ENCODE measurements around the gene CORO6.

CORO6 gene

DNA sequence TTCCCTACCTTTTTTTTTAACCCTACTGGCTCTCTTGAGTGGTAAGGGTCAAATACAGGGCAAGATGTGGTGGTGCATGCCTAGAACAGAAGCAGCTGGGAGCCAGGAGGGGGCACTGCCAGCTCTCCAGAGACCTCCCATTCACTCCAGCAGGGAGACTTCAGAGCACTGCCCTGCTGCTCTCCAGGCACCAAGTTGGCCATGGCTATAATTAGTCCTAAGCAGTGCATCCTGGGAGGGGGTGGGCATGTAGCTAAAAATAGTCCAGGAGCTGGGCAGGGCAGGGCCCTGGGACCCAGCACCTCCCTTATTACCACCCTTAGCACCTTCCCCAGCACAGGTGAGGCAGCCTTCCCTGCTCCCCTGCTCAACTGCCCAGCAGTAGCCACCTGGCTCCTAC is 3.5 kb downstream of the CORO6 start:
- H3K18ac ChIP-seq (ENCODE audit: low read length), result peak overlapping the region; percentile 0
- no peak overlapping the region for H4K91ac ChIP-seq (ENCODE audit: low read depth, low read length, poor library complexity)
- no peak overlapping the region for H3K4me3 ChIP-seq (ENCODE audit: low read length in 2 of 2)
- peaks cover 0 to 12% of the 10 kb centered on the region in 2 donors for H3K9me3 ChIP-seq (replicated peaks in 1 of 2; ENCODE audit: control insufficient read depth in 2 of 2, insufficient read depth in 1 of 2, low read depth in 1 of 2, low read length in 2 of 2)
- no peak overlapping the region for H4K8ac ChIP-seq (ENCODE audit: low read depth, low read length)
- no peak for DNase-seq (ENCODE audit: low spot score)
- H3K4me1 ChIP-seq (ENCODE audit: control insufficient read depth in 2 of 2, insufficient read depth in 1 of 2, low read depth in 1 of 2, low read length in 2 of 2), result peaks cover 10 to 31% of the 10 kb centered on the region in 2 donors
- H3K4me2 ChIP-seq (ENCODE audit: insufficient read depth, low read length, poor library complexity, severe bottlenecking), result no peak overlapping the region
- H3K27me3 ChIP-seq (ENCODE audit: control insufficient read depth in 3 of 3, insufficient read depth in 3 of 3, low read depth in 1 of 3, low read length in 3 of 3), result peaks cover 13 to 52% (median 16%) of the 10 kb centered on the region in 3 experiments
- no peak overlapping the region for H2BK120ac ChIP-seq (ENCODE audit: low read depth, low read length)
- H2AK5ac ChIP-seq (ENCODE audit: low read depth, low read length), result no peak overlapping the region
- H2AFZ ChIP-seq (ENCODE audit: low read length), result no peak overlapping the region
- H3K4ac ChIP-seq (ENCODE audit: low read length), result no peak overlapping the region
- H3K27ac ChIP-seq (replicated peaks; ENCODE audit: low read length), result no peak overlapping the region
- H3K23ac ChIP-seq (ENCODE audit: low read depth, low read length, poor library complexity), result no peak overlapping the region
- no peak overlapping the region for H2BK5ac ChIP-seq (ENCODE audit: low read length)
- no peak overlapping the region for H2BK12ac ChIP-seq (ENCODE audit: low read length)
- H3K79me1 ChIP-seq (ENCODE audit: low read depth, low read length), result no peaks in the 10 kb centered on the region
- H2BK15ac ChIP-seq (ENCODE audit: low read length), result no peak overlapping the region
- peaks cover 0 to 4% of the 10 kb centered on the region in 2 donors for H3K36me3 ChIP-seq (replicated peaks in 1 of 2; ENCODE audit: control insufficient read depth in 2 of 2, insufficient read depth in 2 of 2, low read length in 2 of 2)
- no peak overlapping the region for H3K9ac ChIP-seq (ENCODE audit: low read depth, low read length, poor library complexity)
- no peak overlapping the region for H3K14ac ChIP-seq (ENCODE audit: low read length)

DNA sequence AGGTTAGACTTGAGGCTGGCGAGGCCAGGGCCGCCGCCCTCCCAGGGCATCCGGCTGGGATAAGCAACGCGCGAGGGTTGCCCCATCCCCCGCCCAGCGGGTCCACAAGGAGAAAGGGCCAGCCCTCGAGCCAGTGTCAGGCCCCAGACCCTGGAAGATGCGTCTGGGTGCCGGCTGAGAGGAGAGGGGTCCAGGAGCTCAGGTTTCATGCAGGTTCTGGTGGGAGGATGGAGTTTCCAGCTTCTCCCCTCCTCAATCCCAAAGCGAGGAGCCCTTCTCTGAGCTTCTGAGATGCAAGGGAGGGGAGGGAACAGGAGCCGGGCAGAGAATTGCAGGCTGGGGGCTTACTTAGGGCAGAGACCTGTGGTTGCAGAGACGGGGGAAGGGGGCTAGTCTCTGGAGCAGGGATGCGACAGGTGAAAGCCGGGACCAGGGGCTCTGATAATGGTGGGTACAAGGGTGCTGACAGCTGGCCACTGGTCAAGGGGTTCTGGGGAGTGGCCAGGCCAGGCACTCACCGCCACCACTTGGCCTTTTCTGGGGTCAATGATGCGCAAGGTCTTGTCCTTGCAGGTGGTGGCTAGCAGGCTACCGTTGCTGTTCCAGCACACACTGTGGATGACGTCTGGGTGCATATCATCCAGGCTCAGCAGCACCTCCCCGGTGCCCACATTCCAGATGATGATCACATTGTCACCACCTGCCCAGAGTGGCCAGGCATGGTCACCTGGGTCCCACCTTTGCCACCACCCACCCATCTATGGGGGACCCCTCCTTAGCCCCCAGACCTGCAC is 4.2 kb downstream of the CORO6 start:
- no peak overlapping the region for H2BK120ac ChIP-seq (ENCODE audit: low read depth, low read length)
- H3K14ac ChIP-seq (ENCODE audit: low read length), result no peak overlapping the region
- H2BK15ac ChIP-seq (ENCODE audit: low read length), result no peak overlapping the region
- H2BK12ac ChIP-seq (ENCODE audit: low read length), result peak overlapping the region; percentile 12
- H2AK5ac ChIP-seq (ENCODE audit: low read depth, low read length), result peak overlapping the region; percentile 44
- peaks cover 0 to 4% of the 10 kb centered on the region in 2 donors for H3K36me3 ChIP-seq (replicated peaks in 1 of 2; ENCODE audit: control insufficient read depth in 2 of 2, insufficient read depth in 2 of 2, low read length in 2 of 2)
- H2BK5ac ChIP-seq (ENCODE audit: low read length), result no peak overlapping the region
- no peak overlapping the region for H3K23ac ChIP-seq (ENCODE audit: low read depth, low read length, poor library complexity)
- H2AFZ ChIP-seq (ENCODE audit: low read length), result no peak overlapping the region
- H3K4me3 ChIP-seq (ENCODE audit: low read length in 2 of 2), result peak overlapping the region in 1 of 2 donors; percentile 22
- H3K4me2 ChIP-seq (ENCODE audit: insufficient read depth, low read length, poor library complexity, severe bottlenecking), result peak overlapping the region; percentile 78
- peak overlapping the region; percentile 87 for H3K18ac ChIP-seq (ENCODE audit: low read length)
- peaks cover 9 to 37% of the 10 kb centered on the region in 2 donors for H3K4me1 ChIP-seq (ENCODE audit: control insufficient read depth in 2 of 2, insufficient read depth in 1 of 2, low read depth in 1 of 2, low read length in 2 of 2)
- no peak overlapping the region for H4K91ac ChIP-seq (ENCODE audit: low read depth, low read length, poor library complexity)
- H3K9ac ChIP-seq (ENCODE audit: low read depth, low read length, poor library complexity), result peak overlapping the region; percentile 73
- no peak overlapping the region for H3K4ac ChIP-seq (ENCODE audit: low read length)
- DNase-seq (ENCODE audit: low spot score), result no peak
- H3K27ac ChIP-seq (replicated peaks; ENCODE audit: low read length), result no peak overlapping the region
- WGBS, 2 donors (ENCODE audit: extremely low coverage in 2 of 2, insufficient read length in 2 of 2, insufficient replicate concordance in 1 of 2), result no CpG with 5 or more reads among the region's 22 CpGs
- peaks cover 0 to 12% of the 10 kb centered on the region in 2 donors for H3K9me3 ChIP-seq (replicated peaks in 1 of 2; ENCODE audit: control insufficient read depth in 2 of 2, insufficient read depth in 1 of 2, low read depth in 1 of 2, low read length in 2 of 2)
- H4K8ac ChIP-seq (ENCODE audit: low read depth, low read length), result no peak overlapping the region
- H3K27me3 ChIP-seq (ENCODE audit: control insufficient read depth in 3 of 3, insufficient read depth in 3 of 3, low read depth in 1 of 3, low read length in 3 of 3), result peaks cover 13 to 52% (median 16%) of the 10 kb centered on the region in 3 experiments
- no peaks in the 10 kb centered on the region for H3K79me1 ChIP-seq (ENCODE audit: low read depth, low read length)

DNA sequence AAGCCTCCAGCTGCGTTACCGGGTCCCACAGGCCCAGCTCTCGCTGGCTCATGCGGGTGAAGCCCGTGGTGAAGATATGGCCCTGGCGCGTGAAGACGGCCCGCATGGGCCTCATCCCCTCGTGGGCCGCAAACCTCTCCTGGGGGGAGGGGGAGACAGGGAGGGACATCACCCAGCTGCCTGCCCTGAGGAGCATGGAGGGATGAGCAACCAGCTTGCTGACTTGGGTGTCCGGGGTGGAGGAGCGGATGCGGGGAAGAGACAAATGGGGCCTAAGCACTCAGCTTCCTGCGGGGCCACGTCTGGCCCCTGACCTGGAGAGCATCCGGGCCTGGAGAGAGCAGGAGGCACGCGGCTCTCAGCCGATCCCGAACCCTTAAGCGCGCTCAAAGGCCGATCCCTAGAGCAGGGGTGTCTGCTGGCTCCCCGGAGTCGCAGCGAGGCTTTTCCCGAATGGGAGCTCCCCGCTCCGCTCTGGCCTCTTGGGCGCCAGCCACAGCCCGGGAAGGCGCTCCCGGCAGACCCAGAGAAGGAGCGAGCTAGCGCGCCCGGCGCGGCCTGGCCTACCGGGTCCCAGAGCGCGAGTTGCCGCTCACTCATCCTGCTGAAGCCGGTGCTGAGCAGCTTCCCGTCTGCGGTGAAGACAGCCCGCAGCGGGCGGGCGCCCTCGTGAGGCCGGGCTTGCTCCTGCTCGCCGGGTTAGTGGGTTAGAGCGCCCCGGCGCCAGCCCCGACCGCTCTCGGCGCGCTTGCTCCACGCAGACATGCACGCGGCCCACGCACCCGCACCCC is 5.0 kb downstream of the CORO6 start:
- peaks cover 2 to 12% of the 10 kb centered on the region in 2 donors for H3K9me3 ChIP-seq (replicated peaks in 1 of 2; ENCODE audit: control insufficient read depth in 2 of 2, insufficient read depth in 1 of 2, low read depth in 1 of 2, low read length in 2 of 2)
- peak overlapping the region; percentile 69 for H2BK12ac ChIP-seq (ENCODE audit: low read length)
- H3K27ac ChIP-seq (replicated peaks; ENCODE audit: low read length), result no peak overlapping the region
- peak overlapping the region; percentile 44 for H2AK5ac ChIP-seq (ENCODE audit: low read depth, low read length)
- peak overlapping the region; percentile 89 for H3K18ac ChIP-seq (ENCODE audit: low read length)
- H3K4me1 ChIP-seq (ENCODE audit: control insufficient read depth in 2 of 2, insufficient read depth in 1 of 2, low read depth in 1 of 2, low read length in 2 of 2), result peaks cover 4 to 34% of the 10 kb centered on the region in 2 donors
- H2BK15ac ChIP-seq (ENCODE audit: low read length), result peak overlapping the region; percentile 82
- peak overlapping the region; percentile 26 for H3K14ac ChIP-seq (ENCODE audit: low read length)
- peak overlapping the region; percentile 47 for H2BK5ac ChIP-seq (ENCODE audit: low read length)
- DNase-seq (ENCODE audit: low spot score), result no peak
- H4K91ac ChIP-seq (ENCODE audit: low read depth, low read length, poor library complexity), result no peak overlapping the region
- no peak overlapping the region for H3K4ac ChIP-seq (ENCODE audit: low read length)
- peaks cover 13 to 49% (median 16%) of the 10 kb centered on the region in 3 experiments for H3K27me3 ChIP-seq (ENCODE audit: control insufficient read depth in 3 of 3, insufficient read depth in 3 of 3, low read depth in 1 of 3, low read length in 3 of 3)
- H3K9ac ChIP-seq (ENCODE audit: low read depth, low read length, poor library complexity), result peak overlapping the region; percentile 73
- peak overlapping the region; percentile 56 for H2AFZ ChIP-seq (ENCODE audit: low read length)
- peak overlapping the region; percentile 78 for H3K4me2 ChIP-seq (ENCODE audit: insufficient read depth, low read length, poor library complexity, severe bottlenecking)
- H3K36me3 ChIP-seq (replicated peaks in 1 of 2; ENCODE audit: control insufficient read depth in 2 of 2, insufficient read depth in 2 of 2, low read length in 2 of 2), result peaks cover 4 to 8% of the 10 kb centered on the region in 2 donors
- H2BK120ac ChIP-seq (ENCODE audit: low read depth, low read length), result no peak overlapping the region
- H4K8ac ChIP-seq (ENCODE audit: low read depth, low read length), result peak overlapping the region; percentile 73
- no peaks in the 10 kb centered on the region for H3K79me1 ChIP-seq (ENCODE audit: low read depth, low read length)
- no CpG with 5 or more reads among the region's 68 CpGs for WGBS, 2 donors (ENCODE audit: extremely low coverage in 2 of 2, insufficient read length in 2 of 2, insufficient replicate concordance in 1 of 2)
- H3K4me3 ChIP-seq (ENCODE audit: low read length in 2 of 2), result peak overlapping the region in 1 of 2 donors; percentile 22
- no peak overlapping the region for H3K23ac ChIP-seq (ENCODE audit: low read depth, low read length, poor library complexity)

DNA sequence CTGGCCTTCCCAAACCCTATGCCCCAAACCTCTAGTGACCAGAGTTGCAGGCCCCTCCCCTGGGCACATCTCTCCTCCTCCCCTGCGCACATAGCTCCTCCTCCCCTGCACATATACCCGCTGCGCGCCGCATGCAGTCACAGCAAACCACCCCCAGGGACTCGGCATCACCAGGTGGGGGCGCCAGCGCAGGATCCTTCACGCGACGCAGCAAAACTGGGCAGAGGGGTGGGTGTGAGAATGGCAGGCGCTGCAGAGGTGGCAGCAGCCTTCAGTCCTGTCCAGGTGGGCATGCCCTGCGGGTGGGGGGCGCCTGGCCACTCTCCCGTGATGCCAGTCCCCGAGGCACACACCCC is 5.6 kb downstream of the CORO6 start:
- H4K91ac ChIP-seq (ENCODE audit: low read depth, low read length, poor library complexity), result no peak overlapping the region
- no peak overlapping the region for H3K4me3 ChIP-seq (ENCODE audit: low read length in 2 of 2)
- H3K27ac ChIP-seq (replicated peaks; ENCODE audit: low read length), result no peak overlapping the region
- peaks cover 2 to 34% of the 10 kb centered on the region in 2 donors for H3K4me1 ChIP-seq (ENCODE audit: control insufficient read depth in 2 of 2, insufficient read depth in 1 of 2, low read depth in 1 of 2, low read length in 2 of 2)
- peaks cover 13 to 47% (median 16%) of the 10 kb centered on the region in 3 experiments for H3K27me3 ChIP-seq (ENCODE audit: control insufficient read depth in 3 of 3, insufficient read depth in 3 of 3, low read depth in 1 of 3, low read length in 3 of 3)
- H2BK120ac ChIP-seq (ENCODE audit: low read depth, low read length), result no peak overlapping the region
- H3K18ac ChIP-seq (ENCODE audit: low read length), result peak overlapping the region; percentile 89
- no CpG with 5 or more reads among the region's 16 CpGs for WGBS, 2 donors (ENCODE audit: extremely low coverage in 2 of 2, insufficient read length in 2 of 2, insufficient replicate concordance in 1 of 2)
- peak overlapping the region; percentile 40 for H2AK5ac ChIP-seq (ENCODE audit: low read depth, low read length)
- H3K4ac ChIP-seq (ENCODE audit: low read length), result no peak overlapping the region
- peak overlapping the region; percentile 66 for H3K9ac ChIP-seq (ENCODE audit: low read depth, low read length, poor library complexity)
- no peak overlapping the region for H3K23ac ChIP-seq (ENCODE audit: low read depth, low read length, poor library complexity)
- no peaks in the 10 kb centered on the region for H3K79me1 ChIP-seq (ENCODE audit: low read depth, low read length)
- H2BK12ac ChIP-seq (ENCODE audit: low read length), result no peak overlapping the region
- no peak overlapping the region for H2BK5ac ChIP-seq (ENCODE audit: low read length)
- H3K36me3 ChIP-seq (replicated peaks in 1 of 2; ENCODE audit: control insufficient read depth in 2 of 2, insufficient read depth in 2 of 2, low read length in 2 of 2), result peaks cover 5 to 12% of the 10 kb centered on the region in 2 donors
- H3K14ac ChIP-seq (ENCODE audit: low read length), result no peak overlapping the region
- peaks cover 3 to 12% of the 10 kb centered on the region in 2 donors for H3K9me3 ChIP-seq (replicated peaks in 1 of 2; ENCODE audit: control insufficient read depth in 2 of 2, insufficient read depth in 1 of 2, low read depth in 1 of 2, low read length in 2 of 2)
- H4K8ac ChIP-seq (ENCODE audit: low read depth, low read length), result no peak overlapping the region
- peak overlapping the region; percentile 78 for H3K4me2 ChIP-seq (ENCODE audit: insufficient read depth, low read length, poor library complexity, severe bottlenecking)
- peak overlapping the region; percentile 56 for H2AFZ ChIP-seq (ENCODE audit: low read length)
- H2BK15ac ChIP-seq (ENCODE audit: low read length), result peak overlapping the region; percentile 82
- no peak for DNase-seq (ENCODE audit: low spot score)
